GM18861 (cell line): Measurements from ENCODE around the gene SESN3.

Source experiments
- ATAC-seq: cut with Tn5 transposase; IDR thresholded peaks from one replicate; pipeline ENCODE4 v1.9.1; 2021; ENCODE audit not compliant: unreplicated experiment

Gene SESN3

GRCh38 chr11:95132956-95133355 is 98.0 kb downstream of the SESN3 start:
- ATAC-seq = no peak

GRCh38 chr11:95128602-95129001 is 102.4 kb downstream of the SESN3 start:
- no peak for ATAC-seq

- ATAC-seq = no peak
Observed at GRCh38 chr11:95123556-95123955, 107.4 kb downstream of the SESN3 start.

GRCh38 chr11:95121698-95122097 is 109.3 kb downstream of the SESN3 start:
- ATAC-seq = no peak

- ATAC-seq = no peak
Observed at GRCh38 chr11:95119361-95120060, 111.5 kb downstream of the SESN3 start.

GRCh38 chr11:95115597-95115996 is 115.4 kb downstream of the SESN3 start:
- ATAC-seq = no peak
